ENCODE measurements around the gene TBC1D14. TPM values are rescaled to one million over a fixed set of nuclear protein-coding genes. Genes with fewer than 3 reads are reported as not detected.

The TBC1D14 gene
- total and polyA plus RNA-seq, 10 of the 15 experiments (the other 5 are each of a cell fraction or from before 2014, with no cell fraction given) = 0.87 to 39.3 (median 30.1) TPM

GRCh38 chr4:7025040-7025602, 115.5 kb downstream of the TBC1D14 start:
- CTCF ChIA-PET = no interaction called here
- POLR2A ChIA-PET = no interaction called here
- SMC1A ChIA-PET (ENCODE audit: uncharacterized antibody, unreplicated experiment) = no interaction called here
- Histone ChIP-seq H3K27me3 (replicated peaks in 1 of 2; ENCODE audit: control insufficient read depth in 2 of 2, insufficient read depth in 2 of 2, low read length in 1 of 2) (no peaks in the 10 kb centered on the region), H3K4me1 (ENCODE audit: control insufficient read depth, insufficient read depth, low read length) (no peaks in the 10 kb centered on the region), H3K79me2 (ENCODE audit: control insufficient read depth, insufficient read depth, low read length) (no peaks in the 10 kb centered on the region), H3K36me3 (ENCODE audit: control insufficient read depth in 2 of 2, insufficient read depth in 2 of 2, low read length in 1 of 2) (peaks cover 2 to 24% of the 10 kb centered on the region in 2 experiments; a peak in 3 of 4 replicates), H4K20me1 (ENCODE audit: control insufficient read depth, insufficient read depth) (no peaks in the 10 kb centered on the region), H3K27ac (ENCODE audit: control insufficient read depth, insufficient read depth) (no peak overlapping the region), H3K9ac (ENCODE audit: control insufficient read depth, insufficient read depth, low read length) (no peak overlapping the region), H3K4me3 (no peak overlapping the region), H3K9me3 (replicated peaks; ENCODE audit: control insufficient read depth, insufficient read depth, low read length) (no peaks in the 10 kb centered on the region), H3K4me2 (ENCODE audit: control insufficient read depth, insufficient read depth) (no peak overlapping the region), H2AFZ (ENCODE audit: control insufficient read depth, low read depth, low read length) (no peak overlapping the region)
- RAD21 ChIA-PET (ENCODE audit: unreplicated experiment) = no interaction called here
- TF ChIP-seq STAT1 (conservative IDR thresholded peaks at IDR 0.05) (no peak), ZNF24 (IDR thresholded peaks at IDR 0.05) (no peak), NFXL1 (IDR thresholded peaks at IDR 0.05; ENCODE audit: borderline replicate concordance) (no peak), RELB (IDR thresholded peaks at IDR 0.05; ENCODE audit: low read depth) (no peak), KDM1A (IDR thresholded peaks at IDR 0.05; ENCODE audit: borderline replicate concordance) (no peak), GATAD2B (conservative IDR thresholded peaks at IDR 0.05; ENCODE audit: low read depth) (no peak), SMC3 (IDR thresholded peaks at IDR 0.05; ENCODE audit: borderline replicate concordance, low read length) (no peak), USF1 (IDR thresholded peaks at IDR 0.05; ENCODE audit: borderline replicate concordance, extremely low read length, insufficient read depth, low read depth, low read length) (no peak), CUX1 (IDR thresholded peaks at IDR 0.05; ENCODE audit: insufficient replicate concordance, low read depth, low read length) (no peak), MEF2A (IDR thresholded peaks at IDR 0.05; ENCODE audit: insufficient read depth, low read depth, low read length) (no peak), KAT2A (conservative IDR thresholded peaks at IDR 0.05; ENCODE audit: control insufficient read depth, low read depth, low read length) (no peak)
- TF ChIP-seq, protein P1, sequence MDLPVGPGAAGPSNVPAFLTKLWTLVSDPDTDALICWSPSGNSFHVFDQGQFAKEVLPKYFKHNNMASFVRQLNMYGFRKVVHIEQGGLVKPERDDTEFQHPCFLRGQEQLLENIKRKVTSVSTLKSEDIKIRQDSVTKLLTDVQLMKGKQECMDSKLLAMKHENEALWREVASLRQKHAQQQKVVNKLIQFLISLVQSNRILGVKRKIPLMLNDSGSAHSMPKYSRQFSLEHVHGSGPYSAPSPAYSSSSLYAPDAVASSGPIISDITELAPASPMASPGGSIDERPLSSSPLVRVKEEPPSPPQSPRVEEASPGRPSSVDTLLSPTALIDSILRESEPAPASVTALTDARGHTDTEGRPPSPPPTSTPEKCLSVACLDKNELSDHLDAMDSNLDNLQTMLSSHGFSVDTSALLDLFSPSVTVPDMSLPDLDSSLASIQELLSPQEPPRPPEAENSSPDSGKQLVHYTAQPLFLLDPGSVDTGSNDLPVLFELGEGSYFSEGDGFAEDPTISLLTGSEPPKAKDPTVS (IDR thresholded peaks at IDR 0.05; ENCODE audit: low read depth, low read length) = no peak
- in situ Hi-C loops (cut with MboI) (no loop called here), intact Hi-C loops (cut with micrococcal nuclease; ENCODE audit: unreplicated experiment) (no loop called here)
- DNase-seq (ENCODE audit: low read depth, low spot score) (no peak), ATAC-seq (no peak), FAIRE-seq (no peak)
- WGBS (ENCODE audit: insufficient coverage, insufficient replicate concordance, low lambda C conversion rate, missing lambda C conversion rate) = 91% methylated on average over 28 of the region's 28 CpGs
- BruUV-seq (replicated peaks) = no TSS peak
